ENCODE data around the gene SLC16A9. TPM values are rescaled to one million over a fixed set of nuclear protein-coding genes. Genes with fewer than 3 reads are reported as not detected.

The SLC16A9 gene, protein sequence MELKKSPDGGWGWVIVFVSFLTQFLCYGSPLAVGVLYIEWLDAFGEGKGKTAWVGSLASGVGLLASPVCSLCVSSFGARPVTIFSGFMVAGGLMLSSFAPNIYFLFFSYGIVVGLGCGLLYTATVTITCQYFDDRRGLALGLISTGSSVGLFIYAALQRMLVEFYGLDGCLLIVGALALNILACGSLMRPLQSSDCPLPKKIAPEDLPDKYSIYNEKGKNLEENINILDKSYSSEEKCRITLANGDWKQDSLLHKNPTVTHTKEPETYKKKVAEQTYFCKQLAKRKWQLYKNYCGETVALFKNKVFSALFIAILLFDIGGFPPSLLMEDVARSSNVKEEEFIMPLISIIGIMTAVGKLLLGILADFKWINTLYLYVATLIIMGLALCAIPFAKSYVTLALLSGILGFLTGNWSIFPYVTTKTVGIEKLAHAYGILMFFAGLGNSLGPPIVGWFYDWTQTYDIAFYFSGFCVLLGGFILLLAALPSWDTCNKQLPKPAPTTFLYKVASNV
- not detected for total RNA-seq
- polyA plus RNA-seq, result not detected

GRCh38 chr10:59709395-59710125 lies at the start of gene SLC16A9:
Gene SLC16A9, minus strand, starts transcription at chr10:59709850. Its CDS starts 25,559 bp downstream, at chr10:59684291.
- Histone ChIP-seq H3K27ac (ENCODE audit: low read depth, low read length) (no peak within 1 kb of the TSS), H3K9me3 (ENCODE audit: control insufficient read depth in 1 of 2, low read length in 2 of 2) (no peaks in the 10 kb centered on the region), H3K27me3 (ENCODE audit: insufficient read depth, low read length) (peaks cover 5% of the 10 kb centered on the region), H3K36me3 (ENCODE audit: insufficient read depth, low read length) (no peaks in the 10 kb centered on the region), H3K4me3 (ENCODE audit: low read length in 2 of 2) (no peak within 1 kb of the TSS), H3K4me1 (ENCODE audit: insufficient read depth, low read length) (no peaks in the 10 kb centered on the region)
- peak within 1 kb of the TSS in 5 of 8 donors; percentile 33 to 51 (median 37) for H3K4me3 Mint-ChIP-seq
- DNase-seq, result no peak
- intact Hi-C loops (cut with micrococcal nuclease), result no loop called here
- ChIA-PET POLR2A (ENCODE audit: partially characterized antibody) (no interaction called here), CTCF (ENCODE audit: partially characterized antibody) (no interaction called here)
- H3K9me3 Mint-ChIP-seq, result peaks cover 0 to 3% (median 0%) of the 10 kb centered on the region in 8 donors
- peaks cover 44 to 47% of the 10 kb centered on the region in 2 donors for H3K27me3 Mint-ChIP-seq
- H3K27ac Mint-ChIP-seq, result no peak within 1 kb of the TSS
- H3K36me3 Mint-ChIP-seq, result no peaks in the 10 kb centered on the region
- H3K4me1 Mint-ChIP-seq, result peaks cover 0 to 9% (median 0%) of the 10 kb centered on the region in 4 donors

- Mint-ChIP-seq H3K4me1 (no peaks in the 10 kb centered on the region), H3K36me3 (peaks cover 0 to 4% of the 10 kb centered on the region in 2 donors), H3K27me3 (peaks cover 6 to 9% of the 10 kb centered on the region in 2 donors), H3K9me3 (peaks cover 0 to 13% (median 5%) of the 10 kb centered on the region in 8 donors), H3K4me3 (no peak overlapping the region), H3K27ac (no peak overlapping the region)
- CTCF ChIA-PET (ENCODE audit: partially characterized antibody), result no interaction called here
- intact Hi-C loops (cut with micrococcal nuclease), result no loop called here
- no peaks in the 10 kb centered on the region for H3K4me1 ChIP-seq (ENCODE audit: insufficient read depth, low read length)
- H3K9me3 ChIP-seq (ENCODE audit: control insufficient read depth in 1 of 2, low read length in 2 of 2), result no peaks in the 10 kb centered on the region
- POLR2A ChIA-PET (ENCODE audit: partially characterized antibody), result no interaction called here
- no peak for DNase-seq
- no peaks in the 10 kb centered on the region for H3K27me3 ChIP-seq (ENCODE audit: insufficient read depth, low read length)
- H3K4me3 ChIP-seq (ENCODE audit: low read length in 2 of 2), result no peak overlapping the region
- no peak overlapping the region for H3K27ac ChIP-seq (ENCODE audit: low read depth, low read length)
- no peaks in the 10 kb centered on the region for H3K36me3 ChIP-seq (ENCODE audit: insufficient read depth, low read length)
These were observed 48.3 kb upstream of the SLC16A9 start for GRCh38 chr10:59757966-59758365.

- no peak overlapping the region for H3K27ac ChIP-seq (ENCODE audit: low read depth, low read length)
- H3K36me3 Mint-ChIP-seq, result no peaks in the 10 kb centered on the region
- DNase-seq, result no peak
- H3K4me1 Mint-ChIP-seq, result no peaks in the 10 kb centered on the region
- ChIA-PET CTCF (ENCODE audit: partially characterized antibody) (no interaction called here), POLR2A (ENCODE audit: partially characterized antibody) (no interaction called here)
- intact Hi-C loops (cut with micrococcal nuclease), result no loop called here
- no peaks in the 10 kb centered on the region for H3K27me3 ChIP-seq (ENCODE audit: insufficient read depth, low read length)
- H3K9me3 Mint-ChIP-seq, result peaks cover 0 to 2% (median 0%) of the 10 kb centered on the region in 8 donors
- peaks cover 4 to 6% of the 10 kb centered on the region in 2 donors for H3K27me3 Mint-ChIP-seq
- no peaks in the 10 kb centered on the region for H3K4me1 ChIP-seq (ENCODE audit: insufficient read depth, low read length)
- H3K9me3 ChIP-seq (ENCODE audit: control insufficient read depth in 1 of 2, low read length in 2 of 2), result no peaks in the 10 kb centered on the region
- no peak overlapping the region for H3K27ac Mint-ChIP-seq
- no peaks in the 10 kb centered on the region for H3K36me3 ChIP-seq (ENCODE audit: insufficient read depth, low read length)
- no peak overlapping the region for H3K4me3 Mint-ChIP-seq
- H3K4me3 ChIP-seq (ENCODE audit: low read length in 2 of 2), result no peak overlapping the region
These were observed 45.3 kb upstream of the SLC16A9 start for GRCh38 chr10:59754951-59755350.

GRCh38 chr10:59753267-59753666 lies 43.6 kb upstream of the SLC16A9 start, which contains the start of gene MRLN:
Gene MRLN, minus strand, starts transcription at chr10:59753455.
- no peaks in the 10 kb centered on the region for H3K27me3 ChIP-seq (ENCODE audit: insufficient read depth, low read length)
- H3K36me3 ChIP-seq (ENCODE audit: insufficient read depth, low read length), result no peaks in the 10 kb centered on the region
- H3K9me3 ChIP-seq (ENCODE audit: control insufficient read depth in 1 of 2, low read length in 2 of 2), result no peaks in the 10 kb centered on the region
- no peaks in the 10 kb centered on the region for H3K36me3 Mint-ChIP-seq
- no peak for DNase-seq
- H3K9me3 Mint-ChIP-seq, result no peaks in the 10 kb centered on the region
- ChIA-PET POLR2A (ENCODE audit: partially characterized antibody) (no interaction called here), CTCF (ENCODE audit: partially characterized antibody) (no interaction called here)
- no peak within 1 kb of the TSS for H3K27ac ChIP-seq (ENCODE audit: low read depth, low read length)
- H3K4me3 ChIP-seq (ENCODE audit: low read length in 2 of 2), result no peak within 1 kb of the TSS
- no peak within 1 kb of the TSS for H3K4me3 Mint-ChIP-seq
- peaks cover 3 to 6% of the 10 kb centered on the region in 2 donors for H3K27me3 Mint-ChIP-seq
- no peaks in the 10 kb centered on the region for H3K4me1 Mint-ChIP-seq
- no peaks in the 10 kb centered on the region for H3K4me1 ChIP-seq (ENCODE audit: insufficient read depth, low read length)
- intact Hi-C loops (cut with micrococcal nuclease), result no loop called here
- no peak within 1 kb of the TSS for H3K27ac Mint-ChIP-seq

- Histone ChIP-seq H3K27me3 (ENCODE audit: insufficient read depth, low read length) (no peaks in the 10 kb centered on the region), H3K4me1 (ENCODE audit: insufficient read depth, low read length) (no peaks in the 10 kb centered on the region), H3K9me3 (ENCODE audit: control insufficient read depth in 1 of 2, low read length in 2 of 2) (no peaks in the 10 kb centered on the region), H3K36me3 (ENCODE audit: insufficient read depth, low read length) (no peaks in the 10 kb centered on the region), H3K27ac (ENCODE audit: low read depth, low read length) (no peak overlapping the region), H3K4me3 (ENCODE audit: low read length in 2 of 2) (no peak overlapping the region)
- Mint-ChIP-seq H3K4me3 (no peak overlapping the region), H3K4me1 (no peaks in the 10 kb centered on the region), H3K36me3 (no peaks in the 10 kb centered on the region), H3K27me3 (peaks cover 5 to 9% of the 10 kb centered on the region in 2 donors), H3K27ac (no peak overlapping the region), H3K9me3 (no peaks in the 10 kb centered on the region)
- DNase-seq, result no peak
- POLR2A ChIA-PET (ENCODE audit: partially characterized antibody), result no interaction called here
- CTCF ChIA-PET (ENCODE audit: partially characterized antibody), result no interaction called here
- intact Hi-C loops (cut with micrococcal nuclease), result no loop called here
These were observed 42.8 kb upstream of the SLC16A9 start for GRCh38 chr10:59752278-59752940.

DNA sequence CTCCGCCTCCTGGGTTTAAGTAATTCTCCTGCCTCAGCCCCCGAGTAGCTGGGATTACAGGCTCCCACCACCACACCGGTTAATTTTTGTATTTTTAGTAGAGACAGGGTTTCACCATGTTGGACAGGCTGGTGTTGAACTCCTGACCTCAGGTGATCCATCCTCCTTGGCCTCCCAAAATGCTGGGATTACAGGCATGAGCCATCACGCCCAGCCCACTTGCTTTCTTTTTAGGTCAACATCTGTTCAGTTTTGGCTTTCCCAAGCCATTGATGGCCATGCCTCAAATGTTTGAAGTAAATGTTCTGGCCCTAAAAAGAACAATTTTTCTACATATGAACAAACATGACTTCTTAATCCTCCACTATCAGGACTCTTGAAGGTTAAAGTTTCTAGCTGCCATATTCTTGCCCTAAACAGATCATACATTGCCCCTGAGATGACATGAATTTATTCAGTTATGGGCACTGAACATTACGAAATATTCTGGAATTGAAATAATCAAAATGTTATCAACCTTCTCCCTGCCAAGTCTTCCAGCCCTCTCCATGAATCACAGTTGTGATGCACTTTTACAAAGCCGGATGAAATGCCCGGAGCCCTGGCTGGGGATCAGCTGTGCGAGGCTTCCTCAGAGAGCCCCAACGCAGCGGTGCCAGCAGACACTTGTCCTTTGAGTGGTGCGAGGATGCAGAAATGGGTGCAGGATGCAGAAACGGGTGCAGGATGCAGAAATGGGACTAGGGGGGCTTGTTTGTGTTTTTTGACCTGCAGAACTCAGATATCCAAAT lies 40.7 kb upstream of the SLC16A9 start:
- POLR2A ChIA-PET (ENCODE audit: partially characterized antibody), result no interaction called here
- peak overlapping the region in 1 of 8 donors; percentile 25 for H3K4me3 Mint-ChIP-seq
- no peaks in the 10 kb centered on the region for H3K36me3 ChIP-seq (ENCODE audit: insufficient read depth, low read length)
- intact Hi-C loops (cut with micrococcal nuclease), result no loop called here
- H3K4me1 ChIP-seq (ENCODE audit: insufficient read depth, low read length), result no peaks in the 10 kb centered on the region
- peaks cover 5 to 9% of the 10 kb centered on the region in 2 donors for H3K27me3 Mint-ChIP-seq
- no peak overlapping the region for H3K4me3 ChIP-seq (ENCODE audit: low read length in 2 of 2)
- H3K36me3 Mint-ChIP-seq, result no peaks in the 10 kb centered on the region
- H3K27me3 ChIP-seq (ENCODE audit: insufficient read depth, low read length), result no peaks in the 10 kb centered on the region
- H3K9me3 Mint-ChIP-seq, result no peaks in the 10 kb centered on the region
- H3K27ac Mint-ChIP-seq, result no peak overlapping the region
- DNase-seq, result no peak
- no peak overlapping the region for H3K27ac ChIP-seq (ENCODE audit: low read depth, low read length)
- no peaks in the 10 kb centered on the region for H3K4me1 Mint-ChIP-seq
- CTCF ChIA-PET (ENCODE audit: partially characterized antibody), result no interaction called here
- H3K9me3 ChIP-seq (ENCODE audit: control insufficient read depth in 1 of 2, low read length in 2 of 2), result no peaks in the 10 kb centered on the region
